Endothelial cell of umbilical vein (primary cell): ENCODE results near the gene REL. TPM values are rescaled to one million over a fixed set of nuclear protein-coding genes. Genes with fewer than 3 reads are reported as not detected.

Source experiments
- BruUV-seq: library from RNA; stranded (reverse); fragments of 400-500 nt; replicated peaks from 2 replicates; lab custom pipeline; 2021; lab: Mats Ljungman, UMichigan
- CTCF ChIA-PET: fragments of 300-600, 350-600 bp; sonication (Branson Sonifier 250); formaldehyde crosslinking; loops from one replicate; lab custom pipeline; 2021; ENCODE audit warnings: antibody characterized with exemption, inconsistent platforms; lab: Charles Lee
- POLR2A ChIA-PET: fragments of 300-600, 350-600 bp; sonication (Branson Sonifier 250); formaldehyde crosslinking; loops from one replicate; lab custom pipeline; 2021; ENCODE audit warnings: antibody characterized with exemption, inconsistent platforms; lab: Charles Lee
- DNase-seq: peaks from one replicate; pipeline ENCODE4 v3.0.0-alpha.2; 2011; ENCODE audit warnings: low read depth, low spot score
- FAIRE-seq: peaks from 2 replicates; lab custom pipeline; 2011; peaks lifted over from hg19 to GRCh38; lab: Jason Lieb, UNC
- H2AFZ ChIP-seq: 2 replicates; pipeline ENCODE4 v1.6.0; 2012; ENCODE audit warnings: low read depth, low read length, control low read depth, inconsistent platforms
- H3K27ac ChIP-seq: 2 replicates; pipeline ENCODE4 v1.5.1; 2011; ENCODE audit warnings: low read depth, mild to moderate bottlenecking, control low read depth, low read length, moderate library complexity; ENCODE audit not compliant: insufficient read depth
- H3K27me3 ChIP-seq, 2 experiments: 2 replicates each; pipeline versions ENCODE4 v1.6.0 to v1.6.1; 2011; ENCODE audit warnings: low read length in 2 of 2, mixed read lengths in 1 of 2; ENCODE audit not compliant: control insufficient read depth in 2 of 2, insufficient read depth in 2 of 2
- H3K36me3 ChIP-seq, 2 experiments: 2 replicates in 1 of 2; 3 replicates in 1 of 2; pipeline ENCODE4 v1.5.1; 2011; ENCODE audit warnings: low read length in 2 of 2, mild to moderate bottlenecking in 1 of 2, moderate library complexity in 1 of 2; ENCODE audit not compliant: control insufficient read depth in 2 of 2, insufficient read depth in 2 of 2; ENCODE audit errors: extremely low read depth in 1 of 2
- H3K4me1 ChIP-seq: 3 replicates; pipeline ENCODE4 v1.5.1; 2011; ENCODE audit warnings: mild to moderate bottlenecking, low read length; ENCODE audit not compliant: control insufficient read depth, insufficient read depth; ENCODE audit errors: extremely low read depth
- H3K4me2 ChIP-seq: 2 replicates; pipeline ENCODE4 v1.6.1; 2011; ENCODE audit warnings: low read length, control low read depth, mixed read lengths; ENCODE audit not compliant: insufficient read depth
- H3K4me3 ChIP-seq, 3 experiments: fragments of 200-600 bp in 1 of 3; sonication (generic), shearing (Covaris generic) in 1 of 3; replicated peaks in 1 of 3; 2 replicates each; pipeline ENCODE4 v1.5.1; 2011 to 2016; ENCODE audit warnings: control low read depth in 3 of 3, low read length in 3 of 3, mild to moderate bottlenecking in 2 of 3, inconsistent platforms in 1 of 3, low read depth in 1 of 3, moderate library complexity in 1 of 3; ENCODE audit not compliant: insufficient read depth in 1 of 3
- H3K79me2 ChIP-seq: 2 replicates; pipeline ENCODE4 v1.6.0; 2012; ENCODE audit warnings: low read length, inconsistent platforms; ENCODE audit not compliant: control insufficient read depth, insufficient read depth
- H3K9ac ChIP-seq: replicated peaks from 2 replicates; pipeline ENCODE3; 2011; ENCODE audit warnings: low read length, control low read depth; ENCODE audit not compliant: insufficient read depth; ENCODE audit errors: extremely low read depth
- H3K9me1 ChIP-seq: replicated peaks from 3 replicates; pipeline ENCODE4 v1.6.0; 2011; ENCODE audit warnings: mild to moderate bottlenecking, low read length; ENCODE audit not compliant: control insufficient read depth, insufficient read depth; ENCODE audit errors: extremely low read depth
- H3K9me3 ChIP-seq: replicated peaks from 2 replicates; pipeline ENCODE4 v1.5.1; 2012; ENCODE audit warnings: low read length, inconsistent platforms; ENCODE audit not compliant: control insufficient read depth, insufficient read depth
- H4K20me1 ChIP-seq: replicated peaks from 2 replicates; pipeline ENCODE3; 2011; ENCODE audit warnings: mild to moderate bottlenecking, low read length; ENCODE audit not compliant: control insufficient read depth, insufficient read depth; ENCODE audit errors: extremely low read depth
- EZH2 ChIP-seq: IDR thresholded peaks from 2 replicates; pipeline ENCODE4 v1.6.1; 2012; ENCODE audit warnings: borderline replicate concordance, low read depth, mild to moderate bottlenecking, moderate library complexity, low read length, inconsistent platforms; ENCODE audit not compliant: severe bottlenecking
- FOS ChIP-seq: IDR thresholded peaks from 2 replicates; pipeline ENCODE4 v1.6.1; 2011; ENCODE audit warnings: mild to moderate bottlenecking, low read length, moderate library complexity, borderline replicate concordance; ENCODE audit not compliant: insufficient read depth
- GATA2 ChIP-seq: IDR thresholded peaks from 2 replicates; pipeline ENCODE4 v1.7.0; 2011; ENCODE audit warnings: low read depth, mild to moderate bottlenecking, moderate library complexity, mixed read lengths, low read length; ENCODE audit not compliant: insufficient read length, insufficient read depth
- JUN ChIP-seq: IDR thresholded peaks from 2 replicates; pipeline ENCODE4 v1.6.1; 2011; ENCODE audit warnings: borderline replicate concordance, low read depth; ENCODE audit not compliant: insufficient read length, insufficient read depth
- MYC ChIP-seq: IDR thresholded peaks from one replicate; pipeline ENCODE4 v1.6.1; 2011; ENCODE audit warnings: mild to moderate bottlenecking, low read depth, low read length
- POLR2A ChIP-seq: IDR thresholded peaks from 2 replicates; pipeline ENCODE4 v1.6.1; 2012; ENCODE audit warnings: low read depth, mild to moderate bottlenecking, control low read depth, low read length
- POLR2AphosphoS5 ChIP-seq: IDR thresholded peaks from 2 replicates; pipeline ENCODE4 v1.6.1; 2012; ENCODE audit warnings: low read depth, mild to moderate bottlenecking, control low read depth, low read length, moderate library complexity; ENCODE audit not compliant: insufficient read depth
- dilution Hi-C: fragments of 300-500 bp; cut with MboI; formaldehyde crosslinking; loops from one replicate; pipeline ENCODE4 v1.15.0; 2019; ENCODE audit warnings: low sequenced_read_pairs; ENCODE audit not compliant: extremely low pct_ligation_motif_present
- intact Hi-C: fragments of 100-400 bp; cut with micrococcal nuclease; formaldehyde crosslinking; loops from one replicate; pipeline ENCODE4 v1.10.0; 2022
- polyA plus RNA-seq, 4 experiments: library from polyadenylated mRNA; depleted of rRNA in 3 of 4; stranded (reverse) in 3 of 4; unstranded in 1 of 4; fragments of >200 nt; gene quantifications; 2 replicates each; pipeline versions ENCODE4 v1.2.1 to v1.2.3, GENCODE V29; 2011 to 2012; ENCODE audit warnings: missing spikeins in 1 of 4
- total RNA-seq: library from RNA; stranded (reverse); gene quantifications from 2 replicates; pipeline ENCODE4 v1.2.3, GENCODE V29; 2021
- TF ChIP-seq, protein P1 (sequence below), 2 donors: IDR thresholded peaks; 1 replicate in 1 of 2; 2 replicates in 1 of 2; pipeline ENCODE4 v1.5.1; 2011; ENCODE audit warnings: low read length in 2 of 2, mild to moderate bottlenecking in 2 of 2, moderate library complexity in 2 of 2, control low read depth in 1 of 2, inconsistent platforms in 1 of 2, low read depth in 1 of 2; ENCODE audit not compliant: insufficient read depth in 1 of 2; ENCODE audit errors: extremely low read depth in 1 of 2
- TF ChIP-seq, protein P2 (sequence below): IDR thresholded peaks from 2 replicates; pipeline ENCODE4 v1.6.1; 2011; ENCODE audit not compliant: insufficient read depth, insufficient read length

The REL gene
- total and polyA plus RNA-seq, 2 donors (not counting 3 experiments of a cell fraction or from before 2014, with no cell fraction given), result 3.5 to 12.8 TPM

DNA sequence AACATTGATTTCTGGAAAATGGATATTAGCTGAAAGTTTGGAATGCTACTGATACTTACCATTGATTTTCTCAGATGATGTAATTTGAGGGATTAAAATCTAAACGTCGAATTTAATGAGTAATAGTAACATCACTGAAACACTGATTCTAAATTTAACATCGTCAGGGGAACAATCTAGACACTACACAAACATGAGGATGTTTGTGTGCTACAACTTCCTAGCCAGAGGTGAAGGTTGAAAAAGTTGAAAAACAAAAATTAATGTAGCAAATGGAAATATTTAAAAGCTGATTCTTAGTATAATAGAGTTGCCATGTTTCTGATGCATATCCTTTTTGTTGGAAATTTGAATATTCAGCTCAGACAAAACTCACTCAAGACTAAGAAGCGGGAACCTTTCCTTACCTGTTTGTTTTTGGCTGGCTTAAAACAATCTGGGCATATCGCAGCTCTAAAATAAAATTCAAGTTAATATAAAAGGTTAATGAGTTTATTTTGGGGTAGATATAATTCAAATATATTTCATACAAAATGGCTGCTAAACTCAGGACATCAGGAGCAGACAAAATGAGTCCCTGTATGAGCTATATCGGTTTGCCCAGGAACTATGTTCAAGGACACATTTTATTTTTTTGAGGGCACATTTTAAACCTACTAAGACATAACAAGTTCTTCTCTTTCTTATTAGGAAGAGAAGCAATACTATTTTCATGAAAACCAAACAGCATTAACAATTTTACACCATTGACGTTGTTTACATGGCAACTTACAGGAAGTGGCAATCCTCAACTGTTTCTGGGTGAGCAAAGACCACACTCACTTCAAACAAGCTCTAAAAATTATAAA is 83.5 kb downstream of the REL start:
- Histone ChIP-seq H3K79me2 (no peaks in the 10 kb centered on the region), H3K27me3 (no peaks in the 10 kb centered on the region), H2AFZ (no peak overlapping the region), H3K4me1 (no peaks in the 10 kb centered on the region), H3K4me3 (no peak overlapping the region), H4K20me1 (no peaks in the 10 kb centered on the region), H3K9me3 (no peaks in the 10 kb centered on the region), H3K9ac (no peak overlapping the region), H3K4me2 (no peak overlapping the region), H3K9me1 (no peaks in the 10 kb centered on the region), H3K27ac (no peak overlapping the region), H3K36me3 (no peaks in the 10 kb centered on the region)
- intact Hi-C loops (no loop called here), dilution Hi-C loops (no loop called here)
- TF ChIP-seq EZH2 (no peak), POLR2AphosphoS5 (no peak), FOS (no peak), JUN (no peak), MYC (no peak), POLR2A (no peak), GATA2 (no peak)
- TF ChIP-seq, protein P1, sequence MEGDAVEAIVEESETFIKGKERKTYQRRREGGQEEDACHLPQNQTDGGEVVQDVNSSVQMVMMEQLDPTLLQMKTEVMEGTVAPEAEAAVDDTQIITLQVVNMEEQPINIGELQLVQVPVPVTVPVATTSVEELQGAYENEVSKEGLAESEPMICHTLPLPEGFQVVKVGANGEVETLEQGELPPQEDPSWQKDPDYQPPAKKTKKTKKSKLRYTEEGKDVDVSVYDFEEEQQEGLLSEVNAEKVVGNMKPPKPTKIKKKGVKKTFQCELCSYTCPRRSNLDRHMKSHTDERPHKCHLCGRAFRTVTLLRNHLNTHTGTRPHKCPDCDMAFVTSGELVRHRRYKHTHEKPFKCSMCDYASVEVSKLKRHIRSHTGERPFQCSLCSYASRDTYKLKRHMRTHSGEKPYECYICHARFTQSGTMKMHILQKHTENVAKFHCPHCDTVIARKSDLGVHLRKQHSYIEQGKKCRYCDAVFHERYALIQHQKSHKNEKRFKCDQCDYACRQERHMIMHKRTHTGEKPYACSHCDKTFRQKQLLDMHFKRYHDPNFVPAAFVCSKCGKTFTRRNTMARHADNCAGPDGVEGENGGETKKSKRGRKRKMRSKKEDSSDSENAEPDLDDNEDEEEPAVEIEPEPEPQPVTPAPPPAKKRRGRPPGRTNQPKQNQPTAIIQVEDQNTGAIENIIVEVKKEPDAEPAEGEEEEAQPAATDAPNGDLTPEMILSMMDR (IDR thresholded peaks at IDR 0.05; ENCODE audit: extremely low read depth in 1 of 2, insufficient read depth in 1 of 2, low read depth in 1 of 2, low read length in 2 of 2), result no peak
- TF ChIP-seq, protein P2, sequence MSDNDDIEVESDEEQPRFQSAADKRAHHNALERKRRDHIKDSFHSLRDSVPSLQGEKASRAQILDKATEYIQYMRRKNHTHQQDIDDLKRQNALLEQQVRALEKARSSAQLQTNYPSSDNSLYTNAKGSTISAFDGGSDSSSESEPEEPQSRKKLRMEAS, result no peak
- CTCF ChIA-PET, result interaction anchor here (1.0 to 2.1 kb wide), 5 partner anchors 10 to 34 kb away, joined by 3 to 6 read pairs (median 4); no protein-coding TSS in a partner anchor
- POLR2A ChIA-PET, result no interaction called here
- FAIRE-seq (peak; percentile 37), DNase-seq (peak; percentile 6)
- BruUV-seq, result no TSS peak
